Loucy (cell line): ENCODE measurements around the gene SORCS2.

Experiments
- H2AFZ ChIP-seq: fragments of 200-600 bp; sonication (generic); 2 replicates; pipeline ENCODE4 v1.6.0; 2016; ENCODE audit warnings: antibody characterized with exemption, mild to moderate bottlenecking, low read length, moderate library complexity
- H3F3A ChIP-seq: fragments of 200-600 bp; 2 replicates; pipeline ENCODE4 v1.6.0; 2016; ENCODE audit warnings: antibody characterized with exemption, low read depth, mild to moderate bottlenecking
- H3K27me3 ChIP-seq: fragments of 200-600 bp; sonication (generic); 2 replicates; pipeline ENCODE4 v1.6.1; 2014; ENCODE audit warnings: low read length, mild to moderate bottlenecking; ENCODE audit not compliant: insufficient read depth, poor library complexity, severe bottlenecking
- H3K36me3 ChIP-seq: fragments of 200-600 bp; sonication (generic); 2 replicates; pipeline ENCODE4 v1.6.1; 2016; ENCODE audit warnings: low read length; ENCODE audit not compliant: insufficient read depth
- H3K4me1 ChIP-seq: fragments of 200-600 bp; sonication (generic); 2 replicates; pipeline ENCODE4 v1.5.1; 2014; ENCODE audit warnings: low read length, mild to moderate bottlenecking; ENCODE audit not compliant: insufficient read depth, poor library complexity, severe bottlenecking
- H3K4me2 ChIP-seq: fragments of 200-600 bp; sonication (generic); 2 replicates; pipeline ENCODE4 v1.6.0; 2014; ENCODE audit warnings: antibody characterized with exemption, low read length, low read depth, mild to moderate bottlenecking; ENCODE audit not compliant: poor library complexity, severe bottlenecking
- H3K4me3 ChIP-seq: fragments of 200-600 bp; sonication (generic); 2 replicates; pipeline ENCODE4 v1.5.1; 2014; ENCODE audit warnings: low read length, mild to moderate bottlenecking, mixed read lengths; ENCODE audit not compliant: poor library complexity, severe bottlenecking
- H3K79me2 ChIP-seq: fragments of 200-600 bp; sonication (generic); 2 replicates; pipeline ENCODE4 v1.6.1; 2014; ENCODE audit warnings: low read length; ENCODE audit not compliant: insufficient read depth
- H3K9ac ChIP-seq: fragments of 200-600 bp; sonication (generic); 2 replicates; pipeline ENCODE4 v1.6.0; 2014; ENCODE audit warnings: mild to moderate bottlenecking, low read depth, low read length, moderate library complexity; ENCODE audit not compliant: poor library complexity, severe bottlenecking
- H3K9me2 ChIP-seq: fragments of 200-600 bp; sonication (generic); replicated peaks from 2 replicates; pipeline ENCODE4 v1.6.1; 2016; ENCODE audit warnings: low read depth, low read length, mixed read lengths
- H3K9me3 ChIP-seq: fragments of 200-600 bp; sonication (generic); 2 replicates; pipeline ENCODE4 v1.6.1; 2014; ENCODE audit warnings: mild to moderate bottlenecking, antibody characterized with exemption, low read length, low read depth; ENCODE audit not compliant: insufficient read depth
- H4K20me1 ChIP-seq: fragments of 200-600 bp; sonication (generic); 2 replicates; pipeline ENCODE4 v1.6.0; 2014; ENCODE audit warnings: antibody characterized with exemption, low read length, mild to moderate bottlenecking; ENCODE audit not compliant: insufficient read depth, poor library complexity, severe bottlenecking
- EZH2phosphoT487 ChIP-seq: fragments of 200-600 bp; IDR thresholded peaks from 2 replicates; pipeline ENCODE4 v1.6.1; 2018; ENCODE audit warnings: antibody characterized with exemption, mild to moderate bottlenecking, moderate library complexity, borderline replicate concordance
- TF ChIP-seq, protein P1 (sequence below): fragments of 200-600 bp; sonication (generic); conservative IDR thresholded peaks from 2 replicates; pipeline ENCODE4 v1.5.1; 2014; ENCODE audit warnings: mild to moderate bottlenecking, antibody characterized with exemption, low read length

SORCS2 gene

DNA sequence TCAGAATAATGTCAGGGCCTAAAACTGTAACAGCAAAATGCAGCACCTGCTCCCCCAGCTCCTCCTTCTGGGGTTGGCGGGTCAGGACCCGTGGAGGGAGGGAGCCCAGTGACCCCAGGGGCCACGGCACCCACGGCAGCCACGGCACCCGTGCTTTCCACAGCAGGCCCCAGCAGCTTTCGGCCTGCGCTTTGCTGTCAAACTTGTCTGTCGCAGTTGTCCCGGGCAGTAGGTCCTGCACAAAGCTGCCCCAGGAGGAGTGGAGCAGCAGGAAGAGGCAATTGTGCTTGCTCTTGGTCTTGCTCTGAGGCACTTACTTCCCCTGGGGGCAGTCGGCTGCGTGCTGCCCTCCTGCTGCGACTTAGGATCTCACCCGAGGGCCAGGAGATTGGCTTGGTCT lies 563.7 kb downstream of the SORCS2 start:
- no peak overlapping the region for H3K4me3 ChIP-seq
- H4K20me1 ChIP-seq = no peaks in the 10 kb centered on the region
- H3K4me1 ChIP-seq = no peaks in the 10 kb centered on the region
- peaks cover 5% of the 10 kb centered on the region; the same call in 1 of the 2 replicates for H3K9me3 ChIP-seq
- TF ChIP-seq, protein P1, sequence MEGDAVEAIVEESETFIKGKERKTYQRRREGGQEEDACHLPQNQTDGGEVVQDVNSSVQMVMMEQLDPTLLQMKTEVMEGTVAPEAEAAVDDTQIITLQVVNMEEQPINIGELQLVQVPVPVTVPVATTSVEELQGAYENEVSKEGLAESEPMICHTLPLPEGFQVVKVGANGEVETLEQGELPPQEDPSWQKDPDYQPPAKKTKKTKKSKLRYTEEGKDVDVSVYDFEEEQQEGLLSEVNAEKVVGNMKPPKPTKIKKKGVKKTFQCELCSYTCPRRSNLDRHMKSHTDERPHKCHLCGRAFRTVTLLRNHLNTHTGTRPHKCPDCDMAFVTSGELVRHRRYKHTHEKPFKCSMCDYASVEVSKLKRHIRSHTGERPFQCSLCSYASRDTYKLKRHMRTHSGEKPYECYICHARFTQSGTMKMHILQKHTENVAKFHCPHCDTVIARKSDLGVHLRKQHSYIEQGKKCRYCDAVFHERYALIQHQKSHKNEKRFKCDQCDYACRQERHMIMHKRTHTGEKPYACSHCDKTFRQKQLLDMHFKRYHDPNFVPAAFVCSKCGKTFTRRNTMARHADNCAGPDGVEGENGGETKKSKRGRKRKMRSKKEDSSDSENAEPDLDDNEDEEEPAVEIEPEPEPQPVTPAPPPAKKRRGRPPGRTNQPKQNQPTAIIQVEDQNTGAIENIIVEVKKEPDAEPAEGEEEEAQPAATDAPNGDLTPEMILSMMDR = no peak
- TF ChIP-seq EZH2phosphoT487 = no peak
- no peaks in the 10 kb centered on the region for H3K9me2 ChIP-seq
- no peaks in the 10 kb centered on the region for H3K79me2 ChIP-seq
- no peaks in the 10 kb centered on the region for H3K27me3 ChIP-seq
- no peak overlapping the region for H2AFZ ChIP-seq
- no peaks in the 10 kb centered on the region for H3F3A ChIP-seq
- no peak overlapping the region for H3K4me2 ChIP-seq
- no peak overlapping the region for H3K9ac ChIP-seq
- no peaks in the 10 kb centered on the region for H3K36me3 ChIP-seq

DNA sequence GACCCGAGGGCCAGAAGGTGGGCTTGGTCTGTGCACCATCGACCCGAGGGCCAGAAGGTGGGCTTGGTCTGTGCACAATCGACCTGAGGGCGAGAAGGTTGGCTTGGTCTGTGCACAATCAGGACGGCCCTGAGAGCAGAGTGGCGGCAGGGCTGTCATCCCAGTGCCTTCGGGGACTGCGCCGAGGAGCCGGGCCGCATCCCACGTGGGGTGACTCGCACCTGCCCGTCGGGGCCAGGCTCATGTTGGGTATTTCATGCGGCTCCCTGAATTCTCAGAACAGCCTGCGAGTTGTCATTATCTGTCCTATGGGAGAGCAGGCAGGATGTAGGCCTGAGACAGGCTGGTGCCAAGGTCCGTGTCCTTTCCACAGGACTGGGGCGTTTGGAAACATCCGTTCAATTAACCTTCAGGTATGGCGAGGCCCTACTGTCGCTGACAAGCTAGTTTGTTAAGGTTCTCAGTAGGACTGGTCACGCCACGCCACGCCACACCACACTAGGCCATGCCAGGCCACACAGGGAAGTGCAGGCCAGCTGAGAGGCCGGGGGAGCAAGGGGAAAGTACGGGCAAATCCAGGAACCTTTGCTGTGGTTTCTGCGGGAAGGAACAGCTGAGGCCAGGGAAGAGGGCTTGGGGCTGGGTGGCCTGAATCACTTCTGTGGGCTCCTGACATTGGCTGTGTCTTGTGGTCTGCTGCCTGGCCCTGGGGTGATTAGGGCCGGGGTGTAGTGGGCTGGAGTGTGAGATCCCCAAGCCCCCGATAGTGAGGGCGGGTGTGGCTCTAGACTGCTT lies 564.4 kb downstream of the SORCS2 start:
- Histone ChIP-seq H3F3A (no peaks in the 10 kb centered on the region), H3K9me3 (peaks cover 5% of the 10 kb centered on the region; the same call in 1 of the 2 replicates), H3K9me2 (no peaks in the 10 kb centered on the region), H2AFZ (no peak overlapping the region), H3K4me1 (no peaks in the 10 kb centered on the region), H3K4me3 (no peak overlapping the region), H4K20me1 (no peaks in the 10 kb centered on the region), H3K36me3 (no peaks in the 10 kb centered on the region), H3K79me2 (no peaks in the 10 kb centered on the region), H3K27me3 (no peaks in the 10 kb centered on the region), H3K9ac (no peak overlapping the region), H3K4me2 (no peak overlapping the region)
- no peak for TF ChIP-seq EZH2phosphoT487
- TF ChIP-seq, protein P1 = no peak

DNA sequence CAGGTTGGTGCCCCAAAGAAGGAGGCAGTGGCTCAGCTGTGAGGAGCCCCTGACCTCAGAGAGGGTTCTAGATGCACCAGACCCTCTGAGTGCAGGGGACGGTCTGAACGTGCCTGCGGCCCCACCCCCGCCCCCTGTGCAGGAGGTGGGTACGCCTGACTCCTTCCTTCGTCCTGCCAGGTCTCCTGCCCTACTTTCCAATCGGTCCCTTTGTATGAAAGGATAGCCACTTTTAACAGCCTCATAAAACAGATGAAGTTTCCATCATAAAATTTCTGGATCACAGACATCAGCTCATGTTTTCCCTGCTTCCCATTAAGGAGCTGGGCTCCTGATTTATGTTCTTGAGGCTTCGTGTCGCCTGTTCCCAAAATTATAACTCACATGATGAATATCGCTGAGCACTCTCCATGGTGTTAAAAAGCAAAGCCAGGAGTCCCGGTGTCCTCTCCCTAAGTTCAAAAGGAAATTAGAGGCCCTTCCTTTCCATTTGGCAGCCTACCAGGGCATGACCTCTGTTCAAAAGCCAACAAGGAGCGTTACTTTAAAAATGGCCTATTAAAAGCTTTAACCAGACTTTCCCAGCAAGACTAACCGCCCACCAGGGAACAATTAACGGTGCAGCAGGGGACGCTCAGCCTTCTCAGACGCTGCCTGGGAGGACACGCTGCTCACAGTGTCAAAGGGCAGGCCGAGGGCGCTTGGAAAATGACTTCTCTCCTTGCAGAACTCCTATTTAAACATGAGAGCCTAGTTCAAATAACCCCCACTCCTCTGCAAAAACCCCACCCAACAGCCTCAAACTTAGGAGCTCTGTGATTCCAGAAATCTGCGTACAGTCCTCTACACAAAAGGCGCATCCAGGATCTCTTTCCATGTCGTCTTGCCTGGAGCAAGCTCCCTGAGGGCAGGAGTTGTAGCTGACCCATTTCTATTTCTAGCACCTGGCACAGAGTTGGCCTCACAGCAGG lies 565.4 kb downstream of the SORCS2 start:
- no peaks in the 10 kb centered on the region for H3K27me3 ChIP-seq
- H3K9me3 ChIP-seq = peaks cover 3% of the 10 kb centered on the region; the same call in 1 of the 2 replicates
- H3K9me2 ChIP-seq = no peaks in the 10 kb centered on the region
- TF ChIP-seq, protein P1 = no peak
- TF ChIP-seq EZH2phosphoT487 = no peak
- H2AFZ ChIP-seq = no peak overlapping the region
- no peaks in the 10 kb centered on the region for H3F3A ChIP-seq
- H4K20me1 ChIP-seq = no peaks in the 10 kb centered on the region
- H3K9ac ChIP-seq = no peak overlapping the region
- H3K79me2 ChIP-seq = no peaks in the 10 kb centered on the region
- H3K4me2 ChIP-seq = no peak overlapping the region
- H3K36me3 ChIP-seq = no peaks in the 10 kb centered on the region
- H3K4me1 ChIP-seq = no peaks in the 10 kb centered on the region
- H3K4me3 ChIP-seq = no peak overlapping the region
